ENCODE results near the gene MAD1L1. TPM values are rescaled to one million over a fixed set of nuclear protein-coding genes. Genes with fewer than 3 reads are reported as not detected.
"Not testable (repeated sequence)": the region's sequence is repeated elsewhere in the genome, so short reads cannot be mapped to it uniquely, and the experiment has no call there.

MAD1L1 gene
- total RNA-seq, 2 donors from 2014 or later: 39.5 to 79.4 TPM

DNA sequence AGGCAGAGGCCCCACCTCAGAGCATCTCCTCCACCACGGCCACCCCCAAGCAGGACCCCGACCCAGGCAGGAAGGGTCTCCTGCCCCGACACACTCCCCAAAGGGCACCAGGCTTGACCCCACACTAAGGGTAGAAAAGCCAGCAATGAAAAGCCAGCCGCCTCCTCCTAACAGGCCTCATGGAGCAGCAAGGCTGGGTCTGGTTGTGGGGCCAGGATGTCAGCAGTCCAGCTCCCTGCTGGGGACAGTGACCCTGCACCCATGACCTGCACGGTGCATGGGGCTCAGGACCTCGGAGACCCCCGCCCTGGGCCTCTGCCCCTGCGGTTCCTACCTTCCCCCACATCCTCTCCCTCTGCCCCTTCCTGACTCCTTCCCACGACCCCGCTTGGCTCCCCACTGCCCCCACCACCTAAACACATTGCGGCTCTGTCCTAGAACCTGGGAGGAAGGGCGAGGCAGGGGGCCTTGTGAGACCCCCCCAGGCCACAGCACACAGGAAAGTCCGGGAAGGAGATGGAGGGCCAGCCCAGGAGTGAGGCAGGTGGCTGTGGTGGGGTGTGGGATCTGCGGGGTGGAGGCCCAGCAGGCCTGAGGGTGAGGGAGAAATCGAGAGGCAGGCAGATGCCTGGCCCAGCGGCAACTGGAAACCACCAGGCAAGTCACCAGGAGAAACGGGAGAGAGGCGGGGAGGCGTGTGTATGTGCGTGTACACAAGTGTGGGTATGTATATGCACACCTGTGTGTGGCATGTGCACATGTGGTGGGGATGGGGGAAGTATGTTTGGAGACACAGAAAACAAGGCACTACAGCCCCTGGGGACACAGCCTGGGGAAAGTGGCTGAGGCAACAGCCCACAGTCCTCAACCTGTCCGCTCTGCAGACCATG lies 229.9 kb downstream of the MAD1L1 start:
- H3K4me1 Mint-ChIP-seq (ENCODE audit: low read depth in 2 of 2): peaks cover 22 to 33% of the 10 kb centered on the region in 2 donors
- H3K36me3 Mint-ChIP-seq: no peaks in the 10 kb centered on the region
- no peak overlapping the region for H3K4me3 Mint-ChIP-seq
- no peak overlapping the region for H3K27ac Mint-ChIP-seq
- H3K27me3 Mint-ChIP-seq: peaks cover 0 to 14% of the 10 kb centered on the region in 2 donors
- no peaks in the 10 kb centered on the region for H3K9me3 Mint-ChIP-seq
- ATAC-seq (no peak), DNase-seq (ENCODE audit: low spot score) (peak; percentile 57)

DNA sequence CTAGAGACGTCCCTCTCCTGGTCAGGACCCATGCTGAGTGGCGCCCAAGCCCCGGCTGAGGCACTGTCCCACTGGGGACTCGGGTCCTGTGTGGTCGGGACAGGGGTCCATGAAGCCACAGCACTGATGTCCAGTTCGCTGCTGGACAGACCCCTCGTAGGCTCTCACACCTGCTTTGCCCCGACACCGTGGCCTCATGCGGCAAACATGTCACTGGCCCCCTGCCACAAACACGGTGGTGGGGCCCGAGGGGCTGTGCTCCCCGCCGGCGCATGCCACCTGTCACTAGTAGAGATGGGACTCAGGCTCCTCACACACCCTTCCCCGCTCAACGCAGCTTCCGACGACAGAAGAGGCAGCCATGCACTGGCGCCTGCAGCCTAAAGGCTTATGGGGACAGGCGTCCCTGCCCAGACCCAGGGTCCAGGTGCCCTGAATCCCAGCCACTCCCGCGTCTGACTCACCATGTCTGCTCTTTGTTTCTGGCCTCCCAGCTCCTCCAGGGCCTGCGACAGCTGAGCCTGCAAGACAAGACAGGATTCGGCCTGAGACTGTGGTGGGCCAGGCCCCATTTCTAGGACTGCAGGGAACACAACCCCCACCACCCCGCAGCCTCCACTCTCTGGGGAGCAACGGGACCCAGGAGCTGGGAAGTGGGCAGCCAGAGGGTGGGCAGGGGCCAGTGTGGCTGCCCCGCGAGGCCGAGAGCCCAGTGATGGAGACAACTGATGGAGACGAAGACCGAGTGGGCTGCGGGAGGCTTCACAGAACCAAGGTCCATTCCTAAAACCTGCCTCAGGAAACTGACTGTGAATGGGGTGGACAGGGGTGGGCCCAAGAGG lies 230.9 kb downstream of the MAD1L1 start:
- H3K36me3 Mint-ChIP-seq: no peaks in the 10 kb centered on the region
- no peak for ATAC-seq
- no peak overlapping the region for H3K4me3 Mint-ChIP-seq
- H3K27me3 Mint-ChIP-seq: peaks cover 0 to 14% of the 10 kb centered on the region in 2 donors
- peaks cover 22 to 33% of the 10 kb centered on the region in 2 donors for H3K4me1 Mint-ChIP-seq (ENCODE audit: low read depth in 2 of 2)
- no peak overlapping the region for H3K27ac Mint-ChIP-seq
- no peaks in the 10 kb centered on the region for H3K9me3 Mint-ChIP-seq
- peak; percentile 60 for DNase-seq (ENCODE audit: low spot score)

DNA sequence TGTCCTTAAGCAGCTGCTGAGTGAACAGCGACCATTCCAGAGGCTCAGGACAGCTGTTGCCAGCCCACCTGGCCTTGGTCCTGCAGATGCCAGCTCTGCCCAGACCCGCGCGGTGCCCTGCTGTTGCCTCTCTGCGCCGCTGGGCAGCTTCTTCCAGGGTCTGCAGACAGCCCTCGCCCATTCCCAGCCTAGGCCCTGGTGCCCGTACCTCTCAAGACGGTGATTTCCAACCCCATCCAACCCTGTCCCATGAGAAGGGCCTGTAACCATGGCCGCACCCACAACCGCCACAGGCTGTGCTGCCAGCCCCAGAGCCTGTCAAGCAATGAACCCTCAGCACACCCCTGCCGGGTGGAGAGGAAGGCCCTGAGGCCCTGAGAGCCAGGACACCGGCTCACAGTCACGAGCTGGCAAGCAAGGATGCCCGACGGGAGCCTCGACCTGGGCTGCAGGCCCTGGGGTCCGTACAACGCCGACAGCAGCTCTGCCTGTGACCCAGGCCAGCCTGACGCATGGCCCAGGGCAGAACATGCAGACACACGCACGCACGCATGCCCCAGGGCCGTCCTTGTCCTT lies 231.9 kb downstream of the MAD1L1 start:
- no peaks in the 10 kb centered on the region for H3K9me3 Mint-ChIP-seq

DNA sequence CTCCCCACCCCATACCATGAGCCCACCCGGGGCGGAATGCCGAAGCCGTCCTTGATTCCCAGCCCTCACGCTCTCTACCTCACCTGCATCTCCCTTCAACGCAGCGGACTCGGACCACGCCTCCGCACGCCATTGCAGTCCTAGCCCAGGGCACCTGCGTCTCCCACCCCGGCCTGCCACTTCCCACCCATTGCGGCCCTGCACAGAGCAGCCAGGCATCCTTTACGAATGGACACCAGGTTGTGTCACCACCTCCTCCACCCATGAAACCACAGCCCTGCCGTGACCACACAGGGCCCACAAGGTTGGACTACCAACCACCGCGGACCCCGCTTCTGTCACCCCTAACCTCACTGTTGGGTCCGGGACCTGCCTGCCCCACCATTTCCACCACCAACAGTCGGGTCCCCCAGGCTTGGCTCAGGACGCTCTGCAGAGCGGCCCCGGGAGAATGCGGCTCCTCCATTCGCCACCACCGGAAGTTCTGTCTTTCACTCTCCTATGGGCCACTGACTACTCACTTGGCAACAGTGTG lies 232.5 kb downstream of the MAD1L1 start:
- no peak overlapping the region for H3K27ac Mint-ChIP-seq
- H3K4me3 Mint-ChIP-seq: no peak overlapping the region
- ATAC-seq (peak in 1 of 2 donors; percentile 5), DNase-seq (ENCODE audit: low spot score) (peak; percentile 53)
- H3K9me3 Mint-ChIP-seq: no peaks in the 10 kb centered on the region
- H3K4me1 Mint-ChIP-seq (ENCODE audit: low read depth in 2 of 2): peaks cover 10 to 19% of the 10 kb centered on the region in 2 donors
- peaks cover 0 to 8% of the 10 kb centered on the region in 2 donors for H3K27me3 Mint-ChIP-seq
- no peaks in the 10 kb centered on the region for H3K36me3 Mint-ChIP-seq

More for the DNA sequence above, 231.9 kb downstream of the MAD1L1 start:
- peaks cover 0 to 8% of the 10 kb centered on the region in 2 donors for H3K27me3 Mint-ChIP-seq
- H3K4me1 Mint-ChIP-seq (ENCODE audit: low read depth in 2 of 2): peaks cover 14 to 23% of the 10 kb centered on the region in 2 donors
- H3K27ac Mint-ChIP-seq: no peak overlapping the region
- ATAC-seq (no peak), DNase-seq (ENCODE audit: low spot score) (peak; percentile 58)
- H3K36me3 Mint-ChIP-seq: no peaks in the 10 kb centered on the region
- no peak overlapping the region for H3K4me3 Mint-ChIP-seq

DNA sequence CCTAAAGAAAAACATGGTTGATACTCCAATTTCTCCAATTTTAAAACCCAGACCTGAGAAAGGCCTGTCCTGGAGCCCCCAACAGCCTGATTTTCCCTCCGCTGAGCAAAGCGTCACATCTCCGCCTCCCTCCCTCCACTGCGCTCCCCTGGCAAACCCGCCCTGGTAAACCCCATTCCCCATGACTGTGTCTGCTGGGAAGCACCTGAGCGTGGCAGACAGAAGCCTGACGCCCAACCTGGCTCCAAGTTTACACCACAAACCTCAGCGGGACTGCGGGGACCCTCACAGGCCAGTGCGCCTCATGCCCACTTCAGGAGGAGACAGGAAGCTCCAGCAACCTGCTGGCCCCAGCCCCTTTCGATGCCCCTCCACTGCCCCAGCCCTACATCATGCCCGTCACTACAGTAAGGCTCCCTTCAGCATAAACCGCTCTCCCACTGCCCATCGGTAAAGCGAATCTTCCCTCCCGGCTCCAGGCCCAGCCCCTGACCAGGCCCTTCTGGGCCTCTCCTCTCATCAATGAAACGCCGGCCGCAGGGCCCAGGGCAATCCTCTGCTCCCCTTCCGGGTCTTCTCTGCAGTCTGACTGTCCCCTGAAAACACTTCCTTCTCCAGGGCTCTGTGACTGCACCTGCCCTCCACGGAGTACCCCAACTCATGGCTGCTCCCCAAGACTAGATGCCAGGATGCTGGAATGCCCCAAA lies 233.3 kb downstream of the MAD1L1 start:
- Mint-ChIP-seq H3K4me3 (no peak overlapping the region), H3K27ac (no peak overlapping the region), H3K36me3 (no peaks in the 10 kb centered on the region), H3K4me1 (ENCODE audit: low read depth in 2 of 2) (peaks cover 10 to 19% of the 10 kb centered on the region in 2 donors), H3K9me3 (no peaks in the 10 kb centered on the region), H3K27me3 (peaks cover 0 to 8% of the 10 kb centered on the region in 2 donors)
- DNase-seq (ENCODE audit: low spot score) (peak; percentile 39), ATAC-seq (no peak)

DNA sequence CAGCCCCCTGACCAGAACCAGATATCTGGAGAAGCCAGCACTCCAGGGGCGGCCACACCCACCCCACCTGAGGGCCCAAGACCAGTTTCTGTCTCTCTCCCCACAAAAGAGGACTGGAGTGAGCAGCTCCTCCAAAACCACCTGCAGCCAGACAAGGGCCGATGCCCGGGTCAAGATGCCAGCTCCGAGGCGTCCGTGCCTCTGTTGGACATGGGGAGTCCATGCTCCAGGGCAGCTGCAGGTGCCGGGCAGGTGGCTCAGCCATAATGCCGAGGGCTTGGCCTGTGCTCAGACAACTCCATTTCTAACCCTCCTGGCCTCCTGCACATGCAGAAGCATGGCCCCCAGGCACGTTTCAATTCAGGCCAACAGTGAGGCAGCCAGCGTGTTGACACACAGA lies 234.6 kb downstream of the MAD1L1 start:
- ATAC-seq (no peak), DNase-seq (ENCODE audit: low spot score) (no peak)
- H3K27ac Mint-ChIP-seq: no peak overlapping the region
- H3K4me3 Mint-ChIP-seq: no peak overlapping the region
- no peaks in the 10 kb centered on the region for H3K9me3 Mint-ChIP-seq
- peaks cover 10 to 19% of the 10 kb centered on the region in 2 donors for H3K4me1 Mint-ChIP-seq (ENCODE audit: low read depth in 2 of 2)
- H3K27me3 Mint-ChIP-seq: peaks cover 0 to 8% of the 10 kb centered on the region in 2 donors
- no peaks in the 10 kb centered on the region for H3K36me3 Mint-ChIP-seq

DNA sequence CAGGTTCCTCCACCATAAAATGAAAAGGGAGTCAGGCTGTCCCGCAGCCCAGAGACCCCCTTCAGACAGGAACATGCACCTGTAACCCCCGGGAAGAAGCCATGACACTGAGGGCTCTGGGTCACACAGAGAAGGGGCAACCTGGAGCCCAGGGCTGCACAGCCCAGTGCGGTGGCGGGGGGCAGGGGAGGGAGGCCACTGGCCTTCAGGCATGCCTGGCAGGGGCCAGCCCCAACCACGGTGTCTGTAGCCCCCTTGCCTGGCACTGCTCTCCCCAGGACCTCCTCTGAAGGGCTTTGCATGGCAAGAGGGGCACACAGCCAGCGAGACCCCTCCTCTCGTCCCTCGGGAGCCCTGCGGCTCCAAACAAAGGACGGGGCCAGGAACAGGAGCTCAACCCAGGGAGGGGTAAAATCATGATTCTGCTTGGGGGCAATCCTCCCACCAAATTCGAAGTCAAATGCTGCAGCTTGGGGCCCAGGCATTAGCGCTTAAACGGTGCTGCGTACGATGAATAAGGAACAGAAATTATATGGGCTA lies 235.1 kb downstream of the MAD1L1 start:
- no peak for ATAC-seq
- H3K36me3 Mint-ChIP-seq: no peaks in the 10 kb centered on the region
- DNase-seq (ENCODE audit: low spot score): no peak
- H3K27ac Mint-ChIP-seq: no peak overlapping the region
- H3K4me1 Mint-ChIP-seq (ENCODE audit: low read depth in 2 of 2): peaks cover 10 to 19% of the 10 kb centered on the region in 2 donors
- H3K27me3 Mint-ChIP-seq: peaks cover 0 to 8% of the 10 kb centered on the region in 2 donors
- H3K4me3 Mint-ChIP-seq: no peak overlapping the region
- no peaks in the 10 kb centered on the region for H3K9me3 Mint-ChIP-seq

DNA sequence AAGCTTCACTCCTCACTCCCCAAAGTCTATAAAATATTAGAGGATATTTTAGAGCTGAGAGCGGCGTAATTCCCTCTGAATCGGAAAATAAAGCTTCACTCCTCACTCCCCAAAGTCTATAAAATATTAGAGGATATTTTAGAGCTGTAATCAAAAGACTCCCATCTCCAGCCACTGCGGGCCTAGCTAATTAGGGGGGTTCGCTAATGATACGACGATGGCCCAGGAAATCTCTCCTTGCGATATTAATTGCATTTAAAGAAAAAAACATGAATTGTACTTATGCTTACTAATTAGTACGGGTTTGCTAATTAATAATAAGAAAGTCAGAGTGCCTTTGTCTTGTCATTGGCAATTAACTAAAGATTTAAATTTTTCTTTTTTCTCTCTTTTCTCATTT lies 235.9 kb downstream of the MAD1L1 start:
- H3K36me3 Mint-ChIP-seq: no peaks in the 10 kb centered on the region
- no peak overlapping the region for H3K27ac Mint-ChIP-seq
- no peak overlapping the region for H3K4me3 Mint-ChIP-seq
- peaks cover 0 to 8% of the 10 kb centered on the region in 2 donors for H3K27me3 Mint-ChIP-seq
- DNase-seq (ENCODE audit: low spot score) (no peak), ATAC-seq (no peak)
- H3K4me1 Mint-ChIP-seq (ENCODE audit: low read depth in 2 of 2): peaks cover 10 to 19% of the 10 kb centered on the region in 2 donors
- no peaks in the 10 kb centered on the region for H3K9me3 Mint-ChIP-seq

DNA sequence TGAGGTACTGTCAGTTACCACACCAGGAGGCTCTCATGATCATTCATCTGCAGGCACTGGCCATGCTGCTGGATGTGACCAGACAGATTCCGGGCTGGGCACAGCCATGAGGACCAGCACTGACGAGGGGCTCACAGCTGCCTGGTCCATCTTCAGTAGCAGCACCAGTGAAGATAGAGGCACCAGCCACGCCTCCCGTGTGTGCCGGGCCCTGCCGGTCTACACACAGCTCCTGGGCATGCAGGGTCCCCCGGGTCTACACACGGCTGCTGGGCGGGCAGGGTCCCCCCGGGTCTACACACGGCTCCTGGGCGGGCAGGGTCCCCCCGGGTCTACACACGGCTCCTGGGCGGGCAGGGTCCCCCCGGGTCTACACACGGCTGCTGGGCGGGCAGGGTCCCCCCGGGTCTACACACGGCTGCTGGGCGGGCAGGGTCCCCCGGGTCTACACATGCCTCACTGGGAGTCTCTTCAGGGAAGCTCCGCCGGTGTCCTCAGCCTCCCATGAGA lies 236.8 kb downstream of the MAD1L1 start:
- H3K27ac Mint-ChIP-seq; H3K36me3 Mint-ChIP-seq; DNase-seq (ENCODE audit: low spot score); ATAC-seq; H3K27me3 Mint-ChIP-seq; H3K9me3 Mint-ChIP-seq; H3K4me3 Mint-ChIP-seq: not testable (repeated sequence)
- peaks cover 10 to 19% of the 10 kb centered on the region in 2 donors for H3K4me1 Mint-ChIP-seq (ENCODE audit: low read depth in 2 of 2)

DNA sequence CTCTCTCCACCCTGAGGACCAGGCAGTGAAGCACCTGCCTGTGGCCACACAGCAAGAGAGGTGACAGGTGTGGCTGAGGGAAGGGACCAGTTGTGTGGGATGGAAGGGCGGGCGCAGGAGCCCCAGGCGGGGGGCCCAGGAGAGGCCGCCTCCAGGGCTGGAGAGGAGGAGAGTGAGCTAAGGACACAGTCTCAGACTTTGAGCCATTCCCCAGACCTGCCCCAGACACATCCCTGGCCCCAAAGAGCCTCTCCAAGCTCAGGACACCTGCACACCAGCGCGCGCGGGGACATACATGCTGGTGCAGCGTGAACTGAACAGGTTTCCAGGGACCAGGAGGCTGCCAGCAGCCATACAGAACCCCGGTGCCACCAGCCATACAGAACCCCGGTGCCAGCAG lies 237.3 kb downstream of the MAD1L1 start:
- Mint-ChIP-seq H3K36me3 (no peaks in the 10 kb centered on the region), H3K4me1 (ENCODE audit: low read depth in 2 of 2) (peaks cover 7 to 15% of the 10 kb centered on the region in 2 donors), H3K4me3 (no peak overlapping the region), H3K27ac (no peak overlapping the region), H3K9me3 (no peaks in the 10 kb centered on the region), H3K27me3 (peaks cover 0 to 7% of the 10 kb centered on the region in 2 donors)
- ATAC-seq: no peak
- DNase-seq (ENCODE audit: low spot score): no peak

DNA sequence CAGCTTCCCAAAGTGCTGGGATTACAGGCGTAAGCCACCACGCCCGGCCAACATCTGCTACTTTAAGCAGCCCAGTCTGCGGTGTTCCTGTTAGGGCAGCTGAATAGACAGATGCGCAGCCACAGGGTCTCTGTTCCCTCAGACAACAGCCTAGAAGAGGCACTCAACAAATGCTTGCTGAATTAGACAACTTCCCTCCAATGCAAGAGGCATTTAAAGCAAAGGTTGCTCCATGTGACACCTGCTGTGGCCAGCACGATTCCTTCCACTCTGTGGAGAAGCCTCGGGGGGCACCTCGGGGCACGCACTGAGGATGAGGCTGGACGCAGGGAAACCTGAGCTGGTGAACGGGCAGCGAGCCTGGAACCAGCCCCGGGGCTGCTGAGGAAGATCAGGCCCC lies 237.8 kb downstream of the MAD1L1 start:
- DNase-seq (ENCODE audit: low spot score) (no peak), ATAC-seq (no peak)
- Mint-ChIP-seq H3K27ac (no peak overlapping the region), H3K27me3 (peaks cover 0 to 3% of the 10 kb centered on the region in 2 donors), H3K9me3 (no peaks in the 10 kb centered on the region), H3K4me3 (no peak overlapping the region), H3K4me1 (ENCODE audit: low read depth in 2 of 2) (peaks cover 3 to 10% of the 10 kb centered on the region in 2 donors), H3K36me3 (no peaks in the 10 kb centered on the region)

DNA sequence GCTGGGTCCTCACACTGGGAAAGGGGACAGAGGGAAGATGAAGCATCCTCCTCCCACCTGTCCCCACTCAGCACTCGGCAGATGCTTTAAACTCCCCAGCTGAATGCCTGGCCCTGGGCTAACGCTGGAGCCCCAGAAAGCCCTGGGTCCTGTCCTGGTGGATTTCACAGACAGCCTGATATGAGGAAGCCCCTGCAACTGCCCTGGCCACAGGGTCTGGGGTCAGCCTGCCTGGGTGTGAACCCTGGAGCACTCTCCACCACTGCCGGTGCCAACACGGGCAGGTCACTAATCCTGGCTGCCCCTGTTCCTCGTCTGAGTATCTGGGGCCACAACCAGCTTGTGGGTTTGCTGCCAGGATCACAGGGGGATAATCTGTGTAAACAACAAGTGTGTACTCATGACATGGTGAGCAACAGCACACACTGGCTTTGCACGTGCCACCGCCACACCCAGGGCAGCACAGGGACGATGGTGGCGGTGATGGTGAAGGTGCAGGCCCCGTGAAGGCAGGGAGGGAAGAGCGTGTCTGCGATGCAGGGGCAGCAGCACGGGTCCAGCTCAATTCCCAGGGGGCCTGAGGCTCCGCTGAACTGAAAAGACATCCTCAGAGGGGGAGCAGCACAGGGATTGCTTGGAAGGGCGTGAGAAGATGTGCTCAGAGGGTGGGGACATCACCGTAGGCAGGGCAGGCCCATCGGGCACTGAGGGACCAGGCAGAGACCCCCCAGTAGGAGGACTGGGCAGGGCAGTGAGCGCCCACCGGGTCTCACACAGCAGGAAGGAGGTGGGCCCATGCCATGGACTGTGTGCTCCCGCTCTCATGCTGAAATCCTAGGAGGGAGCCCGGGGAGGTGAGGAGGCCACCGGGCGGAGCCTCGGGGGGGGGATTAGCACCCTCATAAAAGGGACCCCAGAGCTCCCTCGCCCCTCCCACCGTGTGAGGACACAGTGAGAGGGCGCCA lies 238.7 kb downstream of the MAD1L1 start:
- H3K9me3 Mint-ChIP-seq: no peaks in the 10 kb centered on the region
- DNase-seq (ENCODE audit: low spot score) (no peak), ATAC-seq (no peak)
- no peaks in the 10 kb centered on the region for H3K27me3 Mint-ChIP-seq
- peaks cover 0 to 4% of the 10 kb centered on the region in 2 donors for H3K4me1 Mint-ChIP-seq (ENCODE audit: low read depth in 2 of 2)
- H3K4me3 Mint-ChIP-seq: no peak overlapping the region
- no peak overlapping the region for H3K27ac Mint-ChIP-seq
- H3K36me3 Mint-ChIP-seq: no peaks in the 10 kb centered on the region
